H9 (cell line): ENCODE measurements around the gene GSC2. TPM values are rescaled to one million over a fixed set of nuclear protein-coding genes. Genes with fewer than 3 reads are reported as not detected.

Experiments used
- DNase-seq: peaks from one replicate; pipeline ENCODE4 v3.0.0-alpha.2; 2017
- H2AFZ ChIP-seq: one replicate; pipeline ENCODE4 v1.6.1; 2013; ENCODE audit warnings: mild to moderate bottlenecking, low read length, control low read depth, moderate library complexity
- H2AK5ac ChIP-seq: 2 replicates; pipeline ENCODE4 v1.6.1; 2013; ENCODE audit warnings: low read length, control low read depth, mixed read lengths; ENCODE audit not compliant: insufficient read length
- H2BK120ac ChIP-seq: one replicate; pipeline ENCODE4 v1.6.1; 2013; ENCODE audit warnings: low read depth, mild to moderate bottlenecking, low read length, control low read depth, inconsistent platforms; ENCODE audit not compliant: poor library complexity, severe bottlenecking
- H2BK12ac ChIP-seq: 2 replicates; pipeline ENCODE4 v1.6.1; 2013; ENCODE audit warnings: low read length, control low read depth, mixed read lengths, low read depth; ENCODE audit not compliant: insufficient read length
- H2BK15ac ChIP-seq: 2 replicates; pipeline ENCODE4 v1.6.1; 2013; ENCODE audit warnings: low read depth, low read length, control low read depth
- H2BK20ac ChIP-seq: one replicate; pipeline ENCODE4 v1.6.1; 2013; ENCODE audit warnings: low read depth, mild to moderate bottlenecking, low read length, control low read depth, inconsistent platforms; ENCODE audit not compliant: poor library complexity, severe bottlenecking
- H2BK5ac ChIP-seq: 2 replicates; pipeline ENCODE4 v1.6.1; 2013; ENCODE audit warnings: low read length, control low read depth, mixed read lengths; ENCODE audit not compliant: insufficient read length
- H3K14ac ChIP-seq: 2 replicates; pipeline ENCODE4 v1.6.1; 2013; ENCODE audit warnings: low read length, control low read depth; ENCODE audit not compliant: insufficient read depth
- H3K18ac ChIP-seq: 2 replicates; pipeline ENCODE4 v1.6.1; 2013; ENCODE audit warnings: low read depth, mild to moderate bottlenecking, mixed read lengths, low read length, control low read depth; ENCODE audit not compliant: insufficient read length
- H3K23ac ChIP-seq: 2 replicates; pipeline ENCODE4 v1.6.1; 2013; ENCODE audit warnings: low read length, control low read depth, mixed read lengths, low read depth; ENCODE audit not compliant: insufficient read length
- H3K23me2 ChIP-seq: 2 replicates; pipeline ENCODE4 v1.6.1; 2013; ENCODE audit warnings: low read depth, mild to moderate bottlenecking, mixed read lengths, low read length, control low read depth; ENCODE audit not compliant: insufficient read length, poor library complexity, severe bottlenecking
- H3K27ac ChIP-seq: 2 replicates; pipeline ENCODE4 v1.5.1; 2013; ENCODE audit warnings: low read length, control low read depth, mixed read lengths, low read depth; ENCODE audit not compliant: insufficient read length
- H3K27me3 ChIP-seq: 2 replicates; pipeline ENCODE4 v1.6.1; 2013; ENCODE audit warnings: low read length, control low read depth, inconsistent platforms; ENCODE audit not compliant: insufficient read depth
- H3K4ac ChIP-seq: 2 replicates; pipeline ENCODE4 v1.6.1; 2013; ENCODE audit warnings: low read depth, mild to moderate bottlenecking, control low read depth, inconsistent platforms, low read length, moderate library complexity
- H3K4me1 ChIP-seq: 2 replicates; pipeline ENCODE4 v1.6.1; 2013; ENCODE audit warnings: low read length, control low read depth, inconsistent platforms; ENCODE audit not compliant: insufficient read depth
- H3K4me2 ChIP-seq: 2 replicates; pipeline ENCODE4 v1.6.1; 2013; ENCODE audit warnings: low read length, control low read depth, mixed read lengths; ENCODE audit not compliant: insufficient read length, insufficient read depth
- H3K56ac ChIP-seq: 2 replicates; pipeline ENCODE4 v1.6.1; 2013; ENCODE audit warnings: low read depth, mild to moderate bottlenecking, mixed read lengths, low read length, control low read depth; ENCODE audit not compliant: insufficient read length
- H3K79me1 ChIP-seq: 2 replicates; pipeline ENCODE4 v1.6.1; 2013; ENCODE audit warnings: low read depth, mild to moderate bottlenecking, moderate library complexity, low read length, control low read depth, inconsistent platforms; ENCODE audit not compliant: insufficient read depth, poor library complexity, severe bottlenecking
- H3K79me2 ChIP-seq: 2 replicates; pipeline ENCODE4 v1.6.1; 2013; ENCODE audit warnings: low read length, control low read depth, inconsistent platforms; ENCODE audit not compliant: insufficient read depth
- H3K9ac ChIP-seq: 2 replicates; pipeline ENCODE4 v1.6.1; 2013; ENCODE audit warnings: low read length, control low read depth, mixed read lengths; ENCODE audit not compliant: insufficient read length; ENCODE audit errors: extremely low read depth
- H3K9me3 ChIP-seq: one replicate; pipeline ENCODE4 v1.6.1; 2013; ENCODE audit warnings: low read depth, low read length, inconsistent platforms; ENCODE audit not compliant: control insufficient read depth
- H3T11ph ChIP-seq: one replicate; pipeline ENCODE4 v1.6.1; 2013; ENCODE audit warnings: mild to moderate bottlenecking, low read length, control low read depth, inconsistent platforms
- H4K20me1 ChIP-seq: one replicate; pipeline ENCODE4 v1.6.1; 2013; ENCODE audit not compliant: control insufficient read depth, insufficient read length, insufficient read depth
- H4K5ac ChIP-seq: 2 replicates; pipeline ENCODE4 v1.6.1; 2013; ENCODE audit warnings: low read depth, mild to moderate bottlenecking, mixed read lengths, low read length, control low read depth; ENCODE audit not compliant: insufficient read length
- H4K8ac ChIP-seq: replicated peaks from 2 replicates; pipeline ENCODE4 v1.6.1; 2013; ENCODE audit warnings: low read length, control low read depth, mixed read lengths, low read depth; ENCODE audit not compliant: insufficient read length
- H4K91ac ChIP-seq: 2 replicates; pipeline ENCODE4 v1.6.1; 2013; ENCODE audit warnings: low read depth, mild to moderate bottlenecking, moderate library complexity, mixed read lengths, low read length, control low read depth; ENCODE audit not compliant: insufficient read length
- H3K27ac Mint-ChIP-seq, 3 experiments: 2 replicates in 2 of 3; 3 replicates in 1 of 3; pipeline ENCODE4 v1.8.0; 2020 to 2021; ENCODE audit warnings: mixed read lengths in 3 of 3, mild to moderate bottlenecking in 1 of 3, moderate library complexity in 1 of 3
- H3K27me3 Mint-ChIP-seq: 2 replicates; pipeline ENCODE4 v1.8.0; 2021; ENCODE audit warnings: low read depth, mild to moderate bottlenecking, moderate library complexity, mixed read lengths
- H3K36me3 Mint-ChIP-seq, 3 experiments: 2 replicates in 2 of 3; 3 replicates in 1 of 3; pipeline ENCODE4 v1.8.0; 2020 to 2021; ENCODE audit warnings: low read depth in 3 of 3, mixed read lengths in 3 of 3; ENCODE audit not compliant: insufficient read depth in 1 of 3
- H3K4me1 Mint-ChIP-seq, 2 experiments: 2 replicates each; pipeline ENCODE4 v1.8.0; 2020; ENCODE audit warnings: mixed read lengths in 2 of 2
- H3K4me3 Mint-ChIP-seq, 2 experiments: 2 replicates in 1 of 2; 3 replicates in 1 of 2; pipeline ENCODE4 v1.8.0; 2020 to 2021; ENCODE audit warnings: mild to moderate bottlenecking in 2 of 2, mixed read lengths in 2 of 2, moderate library complexity in 1 of 2
- H3K9me3 Mint-ChIP-seq, 2 experiments: 2 replicates in 1 of 2; 3 replicates in 1 of 2; pipeline ENCODE4 v1.8.0; 2020; ENCODE audit warnings: mild to moderate bottlenecking in 2 of 2, mixed read lengths in 2 of 2, moderate library complexity in 1 of 2
- CTCF ChIP-seq: fragments of 200-600 bp; sonication (generic); conservative IDR thresholded peaks from 3 replicates; pipeline ENCODE4 v1.8.0; 2021; ENCODE audit warnings: antibody characterized with exemption, mild to moderate bottlenecking
- WGBS: extraction: QIAGEN DNeasy Blood & Tissue Kit; methylation state at CpG from one replicate; pipeline ENCODE4 v1.1.7; 2013; ENCODE audit warnings: missing lambda C conversion rate, low lambda C conversion rate, mixed read lengths; ENCODE audit not compliant: insufficient read length; ENCODE audit errors: extremely low coverage; 5-methylcytosine and 5-hydroxymethylcytosine counted together
- total RNA-seq: library from RNA; stranded (reverse); gene quantifications from 2 replicates; pipeline ENCODE4 v1.2.1, GENCODE V29; 2021

GSC2 gene
- total RNA-seq, 1 experiment from 2014 or later, result 0.22 TPM

GRCh38 chr22:19128009-19128401, 22.1 kb downstream of the GSC2 start:
- WGBS, result no CpG with 5 or more reads among the region's 7 CpGs
- H3K27me3 Mint-ChIP-seq, result peaks cover 16% of the 10 kb centered on the region
- H2AK5ac ChIP-seq, result no peak overlapping the region
- H3K27ac ChIP-seq, result no peak overlapping the region
- H3K56ac ChIP-seq, result no peak overlapping the region
- no peak overlapping the region for H2AFZ ChIP-seq
- H3K4me1 ChIP-seq, result no peaks in the 10 kb centered on the region; the same call in 1 of the 2 replicates
- no peak overlapping the region for H2BK20ac ChIP-seq
- no peak overlapping the region for H3K4ac ChIP-seq
- H2BK15ac ChIP-seq, result no peak overlapping the region
- no peaks in the 10 kb centered on the region for H3K23me2 ChIP-seq
- H3K9ac ChIP-seq, result no peak overlapping the region
- TF ChIP-seq CTCF, result no peak
- H3K79me2 ChIP-seq, result no peaks in the 10 kb centered on the region
- H3K4me3 Mint-ChIP-seq, result no peak overlapping the region
- H3K27me3 ChIP-seq, result no peaks in the 10 kb centered on the region
- H2BK120ac ChIP-seq, result no peak overlapping the region
- H3K9me3 Mint-ChIP-seq, result no peaks in the 10 kb centered on the region; a peak in 3 of 5 replicates
- no peak overlapping the region for H3K4me2 ChIP-seq
- H4K8ac ChIP-seq, result no peak overlapping the region
- H3T11ph ChIP-seq, result no peak overlapping the region
- H3K9me3 ChIP-seq, result no peaks in the 10 kb centered on the region
- H3K27ac Mint-ChIP-seq, result no peak overlapping the region
- H2BK12ac ChIP-seq, result no peak overlapping the region
- H3K18ac ChIP-seq, result no peak overlapping the region
- no peaks in the 10 kb centered on the region for H3K79me1 ChIP-seq
- no peaks in the 10 kb centered on the region for H4K20me1 ChIP-seq
- H4K5ac ChIP-seq, result no peak overlapping the region
- H4K91ac ChIP-seq, result no peak overlapping the region
- H2BK5ac ChIP-seq, result no peak overlapping the region
- H3K4me1 Mint-ChIP-seq, result peaks cover 3 to 7% of the 10 kb centered on the region in 2 experiments
- H3K23ac ChIP-seq, result no peak overlapping the region
- H3K14ac ChIP-seq, result no peak overlapping the region
- no peak for DNase-seq
- H3K36me3 Mint-ChIP-seq, result peaks cover 0 to 20% (median 8%) of the 10 kb centered on the region in 3 experiments; a peak in 5 of 7 replicates
